K562 (cell line): Measurements from ENCODE around the gene DPY19L3.
"Not testable (repeated sequence)": the region's sequence is repeated elsewhere in the genome, so short reads cannot be mapped to it uniquely, and the experiment has no call there.

Experiments
- BCLAF1 ChIP-seq, 2 experiments: fragments of 450-650 bp in 1 of 2; IDR thresholded peaks; 2 replicates each; pipeline ENCODE4 v1.6.1; 2011 to 2017; ENCODE audit warnings: low read depth in 2 of 2, antibody characterized with exemption in 1 of 2, borderline replicate concordance in 1 of 2, low read length in 1 of 2, mild to moderate bottlenecking in 1 of 2, mixed read lengths in 1 of 2; ENCODE audit not compliant: control insufficient read depth in 1 of 2
- CAMTA2 ChIP-seq: fragments of 250-450 bp; sonication (Bioruptor Pico); conservative IDR thresholded peaks from 2 replicates; pipeline ENCODE4 v1.5.1; 2022
- CEBPB ChIP-seq: fragments of 450-650 bp; IDR thresholded peaks from 2 replicates; pipeline ENCODE4 v1.6.1; 2016; ENCODE audit warnings: missing genetic modification characterization, missing compliant biosample characterization
- CTCF ChIP-seq, 3 experiments: IDR thresholded peaks in 2 of 3; conservative IDR thresholded peaks in 1 of 3; 2 replicates each; pipeline ENCODE4 v1.5.1; 2011 to 2012; ENCODE audit warnings: low read length in 3 of 3, mild to moderate bottlenecking in 3 of 3, control low read depth in 2 of 3, improper control_type of control experiment in 1 of 3, inconsistent platforms in 1 of 3, low read depth in 1 of 3, mixed read lengths in 1 of 3, moderate library complexity in 1 of 3; ENCODE audit not compliant: insufficient read depth in 2 of 3
- JUNB ChIP-seq: fragments of 450-650 bp; formaldehyde crosslinking; conservative IDR thresholded peaks from 2 replicates; pipeline ENCODE4 v1.4.0; 2020; ENCODE audit warnings: mild to moderate bottlenecking
- SMARCC2 ChIP-seq: fragments of 450-650 bp; IDR thresholded peaks from 2 replicates; pipeline ENCODE4 v1.6.1; 2017; ENCODE audit warnings: antibody characterized with exemption, moderate library complexity, mild to moderate bottlenecking, low read depth
- ZNF12 ChIP-seq: sonication (generic); formaldehyde crosslinking; IDR thresholded peaks from 2 replicates; pipeline ENCODE4 v1.4.0; 2020; ENCODE audit warnings: mild to moderate bottlenecking, missing genetic modification reagents
- ZNF174 ChIP-seq: fragments of 250-450 bp; sonication (Bioruptor Pico); IDR thresholded peaks from 2 replicates; pipeline ENCODE4 v1.4.0; 2020; ENCODE audit warnings: mild to moderate bottlenecking
- ZNF253 ChIP-seq: fragments of 250-450 bp; sonication (Bioruptor Pico); conservative IDR thresholded peaks from 2 replicates; pipeline ENCODE4 v1.6.1; 2021; ENCODE audit warnings: mild to moderate bottlenecking
- TF ChIP-seq, protein P1 (sequence below): fragments of 450-650 bp; formaldehyde crosslinking; IDR thresholded peaks from 2 replicates; pipeline ENCODE4 v1.4.0; 2022; ENCODE audit warnings: missing genetic modification characterization

- TF ChIP-seq JUNB (CRISPR knock-in tag); ZNF174 (CRISPR knock-in tag); CAMTA2 (CRISPR knock-in tag); CEBPB; ZNF253 (CRISPR knock-in tag); BCLAF1 (IDR thresholded peaks at IDR 0.05; ENCODE audit: borderline replicate concordance in 1 of 2, control insufficient read depth in 1 of 2, low read depth in 2 of 2, low read length in 1 of 2); ZNF12 (CRISPR knock-in tag); SMARCC2: not testable (repeated sequence)
- TF ChIP-seq, protein P1, sequence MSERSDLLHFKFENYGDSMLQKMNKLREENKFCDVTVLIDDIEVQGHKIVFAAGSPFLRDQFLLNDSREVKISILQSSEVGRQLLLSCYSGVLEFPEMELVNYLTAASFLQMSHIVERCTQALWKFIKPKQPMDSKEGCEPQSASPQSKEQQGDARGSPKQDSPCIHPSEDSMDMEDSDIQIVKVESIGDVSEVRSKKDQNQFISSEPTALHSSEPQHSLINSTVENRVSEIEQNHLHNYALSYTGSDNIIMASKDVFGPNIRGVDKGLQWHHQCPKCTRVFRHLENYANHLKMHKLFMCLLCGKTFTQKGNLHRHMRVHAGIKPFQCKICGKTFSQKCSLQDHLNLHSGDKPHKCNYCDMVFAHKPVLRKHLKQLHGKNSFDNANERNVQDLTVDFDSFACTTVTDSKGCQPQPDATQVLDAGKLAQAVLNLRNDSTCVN = not testable (repeated sequence)
- peak; percentile 42 to 44 (median 43); a peak in 5 of 6 replicates for TF ChIP-seq CTCF (IDR thresholded peaks at IDR 0.05 in 2 of 3, conservative IDR thresholded peaks at IDR 0.05 in 1 of 3; ENCODE audit: insufficient read depth in 2 of 3, low read depth in 1 of 3, low read length in 3 of 3)
Observed at GRCh38 chr19:32377088-32377487, 28.5 kb upstream of the DPY19L3 start.
